HG02623 (cell line): ENCODE results near the gene IGFBP4.

Experiments used
- ATAC-seq: cut with Tn5 transposase; IDR thresholded peaks from one replicate; pipeline ENCODE4 v1.9.1; 2021; ENCODE audit warnings: moderate library complexity; ENCODE audit not compliant: unreplicated experiment

IGFBP4 gene

GRCh38 chr17:40431231-40431602 is 12.0 kb upstream of the IGFBP4 start:
- ATAC-seq, result no peak

GRCh38 chr17:40432864-40433528 is 10.3 kb upstream of the IGFBP4 start:
- no peak for ATAC-seq

- no peak for ATAC-seq
Observed at GRCh38 chr17:40433551-40434415, 9.5 kb upstream of the IGFBP4 start.

- ATAC-seq, result no peak
Observed at GRCh38 chr17:40436636-40437035, 6.6 kb upstream of the IGFBP4 start.

GRCh38 chr17:40437095-40437732 is 6.0 kb upstream of the IGFBP4 start:
- ATAC-seq, result no peak

- ATAC-seq, result no peak
Observed at GRCh38 chr17:40440166-40440565, 3.1 kb upstream of the IGFBP4 start.

- no peak for ATAC-seq
Observed at GRCh38 chr17:40442392-40443195, 656 bp upstream of the IGFBP4 start.

- ATAC-seq, result no peak
Observed at GRCh38 chr17:40443988-40444899, 994 bp downstream of the IGFBP4 start.

GRCh38 chr17:40445751-40446468 is 2.7 kb downstream of the IGFBP4 start:
- no peak for ATAC-seq

- ATAC-seq, result no peak
Observed at GRCh38 chr17:40447148-40447644, 3.9 kb downstream of the IGFBP4 start.

- ATAC-seq, result no peak
Observed at GRCh38 chr17:40447806-40448205, 4.6 kb downstream of the IGFBP4 start.

GRCh38 chr17:40448213-40448638 is 5.0 kb downstream of the IGFBP4 start:
- ATAC-seq, result no peak

GRCh38 chr17:40448639-40449261 is 5.5 kb downstream of the IGFBP4 start:
- ATAC-seq, result no peak

- ATAC-seq, result no peak
Observed at GRCh38 chr17:40450175-40450574, 6.9 kb downstream of the IGFBP4 start.

GRCh38 chr17:40451420-40451819 is 8.2 kb downstream of the IGFBP4 start:
- ATAC-seq, result no peak

GRCh38 chr17:40452216-40452787 is 9.1 kb downstream of the IGFBP4 start:
- no peak for ATAC-seq

GRCh38 chr17:40452921-40453378 is 9.7 kb downstream of the IGFBP4 start:
- no peak for ATAC-seq

GRCh38 chr17:40453881-40454612 is 10.8 kb downstream of the IGFBP4 start:
- ATAC-seq, result no peak
